A549 (cell line): ENCODE results near the gene AKT1S1. TPM values are rescaled to one million over a fixed set of nuclear protein-coding genes. Genes with fewer than 3 reads are reported as not detected.
A peak's percentile ranks its signal among the peaks of the same experiment; 100 is the strongest.

Experiments
- ATAC-seq, 2 experiments: fragments of 200-7000 bp in 1 of 2; fragments of >200 bp in 1 of 2; cut with Nextera tagmentation in 1 of 2; cut with Tn5 transposase in 1 of 2; 3 replicates each; pipeline versions ENCODE4 v1.8.0 to v1.9.1; 2018 to 2020; ENCODE audit warnings: mild to moderate bottlenecking in 1 of 2, moderate library complexity in 1 of 2
- CTCF ChIA-PET: fragments of 300-600 bp; sonication (Branson Sonifier 250); formaldehyde crosslinking; extraction: SDS; loops from one replicate; lab custom pipeline; 2021; ENCODE audit warnings: antibody characterized with exemption, inconsistent platforms; lab: Yijun Ruan, JAX
- POLR2A ChIA-PET: fragments of 350-600 bp; formaldehyde crosslinking; extraction: SDS; loops from one replicate; lab custom pipeline; 2021; ENCODE audit warnings: antibody characterized with exemption, inconsistent platforms; lab: Yijun Ruan, JAX
- DNase-seq, 2 experiments: peaks; one replicate each; pipeline versions ENCODE4 v3.0.0 to v3.0.0-alpha.2; 2011 to 2016; ENCODE audit warnings: low read depth in 1 of 2, low spot score in 1 of 2
- FAIRE-seq: peaks from 2 replicates; lab custom pipeline; 2011; peaks lifted over from hg19 to GRCh38; lab: Jason Lieb, UNC
- H3K27ac ChIP-seq, 2 experiments: fragments of >200 bp; sonication (Bioruptor Twin); formaldehyde crosslinking; 3 replicates each; pipeline ENCODE4 v1.5.1; 2016 to 2017
- H3K4me1 ChIP-seq: fragments of >200 bp; sonication (Bioruptor Twin); formaldehyde crosslinking; 3 replicates; pipeline ENCODE4 v1.6.1; 2016
- H3K4me2 ChIP-seq: fragments of >200 bp; sonication (Bioruptor Twin); formaldehyde crosslinking; 3 replicates; pipeline ENCODE4 v1.6.1; 2016
- H3K4me3 ChIP-seq: fragments of >200 bp; sonication (Bioruptor Twin); formaldehyde crosslinking; 3 replicates; pipeline ENCODE4 v1.5.1; 2016
- H3K9me3 ChIP-seq: fragments of >200 bp; sonication (Bioruptor Twin); formaldehyde crosslinking; 3 replicates; pipeline ENCODE4 v1.6.1; 2016
- CHD2 ChIP-seq: fragments of 150-350 bp; IDR thresholded peaks from 2 replicates; pipeline ENCODE4 v1.6.1; 2014; ENCODE audit warnings: low read length; ENCODE audit not compliant: partially characterized antibody
- CHD4 ChIP-seq: fragments of 200-600 bp; sonication (generic); IDR thresholded peaks from 2 replicates; pipeline ENCODE4 v1.6.1; 2016; ENCODE audit warnings: antibody characterized with exemption, mild to moderate bottlenecking, borderline replicate concordance
- EP300 ChIP-seq, 2 experiments: fragments of >200 bp; sonication (Bioruptor Twin); formaldehyde crosslinking; IDR thresholded peaks; 2 replicates in 1 of 2; 3 replicates in 1 of 2; pipeline ENCODE4 v1.6.1; 2016 to 2017
- FOSL2 ChIP-seq, 2 experiments: fragments of 450-650 bp in 1 of 2; fragments of >200 bp in 1 of 2; sonication (Bioruptor Twin) in 1 of 2; formaldehyde crosslinking; IDR thresholded peaks; 2 replicates each; pipeline versions ENCODE4 v1.5.0 to v1.6.1; 2016 to 2020; ENCODE audit warnings: mild to moderate bottlenecking in 1 of 2, moderate library complexity in 1 of 2
- HDAC2 ChIP-seq: fragments of 200-600 bp; sonication (generic); IDR thresholded peaks from 2 replicates; pipeline ENCODE4 v1.6.1; 2016
- HOXB5 ChIP-seq: fragments of 250-450 bp; sonication (Bioruptor Pico); IDR thresholded peaks from 2 replicates; pipeline ENCODE4 v1.5.0; 2020; ENCODE audit warnings: mild to moderate bottlenecking, moderate library complexity
- JUNB ChIP-seq: fragments of >200 bp; sonication (Bioruptor Twin); formaldehyde crosslinking; IDR thresholded peaks from 2 replicates; pipeline ENCODE4 v1.6.1; 2016
- MYC ChIP-seq: IDR thresholded peaks from 2 replicates; pipeline ENCODE4 v1.6.1; 2012; ENCODE audit warnings: mild to moderate bottlenecking, inconsistent platforms, low read length, improper control_type of control experiment, borderline replicate concordance
- NR3C1 ChIP-seq: fragments of >200 bp; sonication (Bioruptor Twin); formaldehyde crosslinking; IDR thresholded peaks from 3 replicates; pipeline ENCODE4 v1.6.1; 2017
- PHF8 ChIP-seq: fragments of 200-600 bp; sonication (generic); IDR thresholded peaks from 2 replicates; pipeline ENCODE4 v1.6.1; 2016; ENCODE audit warnings: low read depth, mild to moderate bottlenecking, antibody characterized with exemption, moderate library complexity, borderline replicate concordance
- POLR2A ChIP-seq: IDR thresholded peaks from 2 replicates; pipeline ENCODE4 v1.6.1; 2012; ENCODE audit warnings: mild to moderate bottlenecking, low read length
- POLR2AphosphoS2 ChIP-seq: conservative IDR thresholded peaks from 2 replicates; pipeline ENCODE4 v1.6.1; 2012; ENCODE audit warnings: low read length, improper control_type of control experiment, inconsistent platforms
- RARB ChIP-seq: fragments of 250-450 bp; sonication (Bioruptor Pico); IDR thresholded peaks from 2 replicates; pipeline ENCODE4 v1.8.0; 2021; ENCODE audit warnings: mild to moderate bottlenecking, moderate library complexity
- RNF2 ChIP-seq: fragments of 200-600 bp; sonication (generic); IDR thresholded peaks from 2 replicates; pipeline ENCODE4 v1.6.1; 2016; ENCODE audit warnings: low read depth, mild to moderate bottlenecking, antibody characterized with exemption, moderate library complexity, borderline replicate concordance
- TFCP2L1 ChIP-seq: fragments of 250-450 bp; sonication (Bioruptor Pico); IDR thresholded peaks from 2 replicates; pipeline ENCODE4 v1.5.0; 2021; ENCODE audit warnings: mild to moderate bottlenecking
- WGBS: methylation state at CpG from one replicate; pipeline ENCODE4 v1.1.6; 2017; ENCODE audit errors: missing lambda C conversion rate; 5-methylcytosine and 5-hydroxymethylcytosine counted together
- polyA plus RNA-seq, 4 experiments: library from polyadenylated mRNA; depleted of rRNA in 3 of 4; stranded (reverse); fragments of >200 nt; fragmentation: RNase III in 1 of 4; extraction: RNeasy Plus Mini Kit Qiagen cat#74134 plus additional on column Dnase treatment in 1 of 4; gene quantifications; 2 replicates in 3 of 4; 3 replicates in 1 of 4; pipeline ENCODE4 v1.2.3, GENCODE V29; 2011 to 2017
- TF ChIP-seq, protein P1 (sequence below): IDR thresholded peaks from 2 replicates; pipeline ENCODE4 v1.6.1; 2012
- TF ChIP-seq, protein P2 (sequence below): fragments of 450-650 bp; IDR thresholded peaks from 2 replicates; pipeline ENCODE4 v1.6.1; 2014; ENCODE audit warnings: antibody characterized with exemption
- TF ChIP-seq, protein P3 (sequence below): fragments of >200 bp; sonication (Bioruptor Twin); formaldehyde crosslinking; IDR thresholded peaks from 3 replicates; pipeline ENCODE4 v1.6.1; 2016
- TF ChIP-seq, protein P4 (sequence below): IDR thresholded peaks from 2 replicates; pipeline ENCODE4 v1.6.1; 2012; ENCODE audit warnings: low read depth, borderline replicate concordance
- TF ChIP-seq, protein P5 (sequence below): fragments of >200 bp; sonication (Bioruptor Twin); formaldehyde crosslinking; IDR thresholded peaks from 2 replicates; pipeline ENCODE4 v1.6.1; 2016
- TF ChIP-seq, protein P6 (sequence below): fragments of >200 bp; sonication (Bioruptor Twin); formaldehyde crosslinking; IDR thresholded peaks from 3 replicates; pipeline ENCODE4 v1.5.1; 2016
- TF ChIP-seq, protein P7 (sequence below): fragments of 250-450 bp; sonication (Bioruptor Pico); IDR thresholded peaks from 2 replicates; pipeline ENCODE4 v1.5.0; 2021; ENCODE audit warnings: mild to moderate bottlenecking, moderate library complexity, borderline replicate concordance

The AKT1S1 gene
- polyA plus RNA-seq, 2 of the 4 experiments (the other 2 are of a cell fraction) = 39.2 to 75.9 TPM

DNA sequence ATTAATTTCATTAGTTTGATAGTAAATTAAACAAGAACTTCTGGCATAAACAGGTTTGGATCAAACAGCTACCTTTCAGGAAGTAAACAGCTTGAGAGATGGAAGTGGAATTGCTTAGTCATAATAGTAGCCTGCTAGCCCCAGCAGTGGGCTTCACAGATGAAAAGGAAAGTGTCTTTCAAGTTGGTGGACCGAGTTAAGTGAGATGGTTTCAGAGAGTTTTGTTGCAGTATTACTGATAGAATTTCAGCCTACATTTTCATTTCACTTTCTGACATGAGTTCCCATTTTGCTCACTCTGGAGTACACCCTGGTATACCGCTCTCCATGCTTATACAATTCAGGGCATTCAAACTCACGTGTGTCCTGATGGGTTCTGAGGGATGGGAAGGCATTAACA lies 28.2 kb downstream of the AKT1S1 start (continued):
- TF ChIP-seq JUNB (no peak), POLR2AphosphoS2 (no peak), PHF8 (no peak), CHD2 (no peak), HOXB5 (CRISPR knock-in tag) (no peak), EP300 (IDR thresholded peaks at IDR 0.05) (no peak)

DNA sequence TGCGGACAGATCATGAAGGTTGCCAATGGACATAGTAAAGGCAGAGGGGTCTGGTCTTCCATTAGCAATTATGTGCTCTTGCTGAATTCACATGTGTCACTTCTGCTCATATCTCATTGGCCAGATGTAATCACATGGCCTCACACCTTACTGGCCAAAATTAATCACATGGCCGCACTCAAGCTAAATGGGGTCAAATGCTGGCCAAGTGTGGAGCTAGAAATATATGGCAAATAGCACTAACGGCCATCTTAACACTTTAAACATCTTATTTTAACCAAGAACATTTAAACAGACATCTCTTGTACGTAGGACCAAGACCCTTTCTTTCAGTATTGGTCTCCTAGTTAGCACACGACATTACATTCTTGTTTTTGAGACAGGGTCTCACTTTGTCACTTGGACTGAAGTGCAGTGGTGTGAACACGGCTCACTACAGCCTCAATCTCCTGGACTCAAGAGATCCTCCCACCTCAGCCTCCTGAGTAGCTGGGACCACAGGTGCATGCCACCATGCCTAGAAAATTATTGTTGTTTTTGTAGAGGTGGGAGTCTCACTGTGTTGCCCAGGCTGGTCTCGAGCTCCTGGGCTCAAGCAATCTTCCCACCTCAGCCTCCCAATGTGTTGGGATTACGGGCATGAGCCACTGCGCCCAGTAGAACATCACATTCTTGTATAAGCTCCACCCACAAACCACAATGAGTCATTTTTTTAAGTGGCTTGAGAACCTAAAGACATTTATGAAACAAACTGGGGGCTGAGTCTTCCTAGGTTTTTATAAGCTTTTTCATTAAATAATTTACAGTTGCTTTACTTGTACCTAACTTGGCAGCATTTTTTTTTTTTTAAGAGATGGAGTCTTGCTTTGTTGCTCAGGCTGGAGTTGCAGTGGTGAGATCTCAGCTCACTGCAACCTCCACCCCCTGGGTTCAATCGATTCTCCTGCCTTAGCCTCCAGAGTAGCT lies 29.1 kb downstream of the AKT1S1 start:
- 83% methylated on average over 10 of the region's 10 CpGs for WGBS
- H3K27ac ChIP-seq = no peak overlapping the region
- FAIRE-seq (no peak), DNase-seq (no peak), ATAC-seq (no peak)
- ChIA-PET CTCF (interaction anchor here (0.6 to 1.3 kb wide), 3 partner anchors 15 to 120 kb away, joined by 3 to 7 read pairs (median 3); no protein-coding TSS in a partner anchor), POLR2A (interaction anchor here (0.6 to 1.7 kb wide), 2 partner anchors 21 to 1229 kb away, joined by 4 to 6 read pairs; partner anchors contain the start of gene RPL18)
- TF ChIP-seq MYC (no peak), FOSL2 (IDR thresholded peaks at IDR 0.05) (no peak), FOSL2 (CRISPR knock-in tag; IDR thresholded peaks at IDR 0.05) (0 out of 2 replicates have a peak, but pooled peaks have one; percentile 5)
- TF ChIP-seq, protein P1, sequence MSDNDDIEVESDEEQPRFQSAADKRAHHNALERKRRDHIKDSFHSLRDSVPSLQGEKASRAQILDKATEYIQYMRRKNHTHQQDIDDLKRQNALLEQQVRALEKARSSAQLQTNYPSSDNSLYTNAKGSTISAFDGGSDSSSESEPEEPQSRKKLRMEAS = 0 out of 2 replicates have a peak, but pooled peaks have one; percentile 13
- TF ChIP-seq, protein P2, sequence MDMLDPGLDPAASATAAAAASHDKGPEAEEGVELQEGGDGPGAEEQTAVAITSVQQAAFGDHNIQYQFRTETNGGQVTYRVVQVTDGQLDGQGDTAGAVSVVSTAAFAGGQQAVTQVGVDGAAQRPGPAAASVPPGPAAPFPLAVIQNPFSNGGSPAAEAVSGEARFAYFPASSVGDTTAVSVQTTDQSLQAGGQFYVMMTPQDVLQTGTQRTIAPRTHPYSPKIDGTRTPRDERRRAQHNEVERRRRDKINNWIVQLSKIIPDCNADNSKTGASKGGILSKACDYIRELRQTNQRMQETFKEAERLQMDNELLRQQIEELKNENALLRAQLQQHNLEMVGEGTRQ = peak; percentile 84
- no peaks in the 10 kb centered on the region for H3K9me3 ChIP-seq
- H3K4me3 ChIP-seq = no peak overlapping the region
- H3K4me2 ChIP-seq = no peak overlapping the region
- H3K4me1 ChIP-seq = peaks cover 15% of the 10 kb centered on the region

DNA sequence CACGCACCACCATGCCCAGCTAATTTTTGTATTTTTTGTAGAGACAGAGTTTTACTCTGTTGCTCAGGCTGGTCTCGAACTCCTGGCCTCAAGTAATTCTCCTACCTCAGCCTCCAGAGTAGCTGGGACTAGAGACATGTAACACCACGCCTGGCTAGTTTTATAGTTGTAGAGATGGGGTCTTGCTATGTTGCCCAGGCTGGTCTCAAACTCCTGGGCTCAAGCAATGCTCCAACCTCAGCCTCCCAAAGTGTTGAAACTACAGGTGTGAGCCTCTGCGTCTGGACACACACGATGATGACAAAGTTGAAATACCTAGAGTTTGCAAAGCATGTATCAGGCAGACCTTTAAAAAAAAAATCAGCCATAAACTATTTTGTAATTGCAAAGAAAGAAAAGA lies 30.7 kb downstream of the AKT1S1 start:
- Histone ChIP-seq H3K9me3 (no peaks in the 10 kb centered on the region), H3K27ac (no peak overlapping the region), H3K4me3 (no peak overlapping the region), H3K4me1 (peaks cover 4% of the 10 kb centered on the region; the same call in 1 of the 3 replicates), H3K4me2 (no peak overlapping the region)
- FAIRE-seq (no peak), ATAC-seq (no peak), DNase-seq (no peak)
- CTCF ChIA-PET = interaction anchor here (1.1 to 1.7 kb wide), 4 partner anchors 9 to 161 kb away, joined by 3 to 4 read pairs (median 4); no protein-coding TSS in a partner anchor
- POLR2A ChIA-PET = no interaction called here
- WGBS = 66% methylated on average over 5 of the region's 5 CpGs
- TF ChIP-seq RNF2 (no peak), NR3C1 (no peak), POLR2A (no peak), HDAC2 (no peak), CHD4 (no peak)

DNA sequence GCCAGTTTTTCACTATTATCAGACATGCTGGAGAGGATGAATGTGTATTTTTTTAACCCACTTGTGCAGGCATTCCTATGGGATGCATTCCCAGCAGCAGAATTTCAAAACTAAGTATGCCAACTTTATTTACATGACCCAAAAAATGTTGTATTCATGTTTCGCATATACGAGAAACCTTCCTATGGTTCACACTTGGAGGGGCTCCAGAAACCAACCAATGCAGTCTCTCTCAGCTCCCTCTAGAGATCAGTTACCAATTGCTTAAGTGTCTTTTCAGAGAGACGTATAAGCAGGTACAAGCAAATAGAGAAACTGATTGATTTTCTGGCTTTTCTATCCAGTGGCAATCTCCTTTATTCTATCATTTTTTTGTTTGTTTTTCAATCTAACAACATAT lies 31.7 kb downstream of the AKT1S1 start:
- no peak overlapping the region for H3K4me3 ChIP-seq
- CTCF ChIA-PET = interaction anchor here (0.8 to 3.2 kb wide), 5 partner anchors 9 to 164 kb away, joined by 3 to 7 read pairs (median 4); no protein-coding TSS in a partner anchor
- ATAC-seq (no peak), DNase-seq (no peak), FAIRE-seq (no peak)
- WGBS = 73% methylated on average over 3 of the region's 3 CpGs
- H3K9me3 ChIP-seq = no peaks in the 10 kb centered on the region
- H3K4me2 ChIP-seq = no peak overlapping the region
- POLR2A ChIA-PET = no interaction called here
- H3K27ac ChIP-seq = no peak overlapping the region
- peaks cover 4% of the 10 kb centered on the region; the same call in 1 of the 3 replicates for H3K4me1 ChIP-seq
- TF ChIP-seq HDAC2 (no peak), MYC (no peak), CHD2 (no peak), FOSL2 (IDR thresholded peaks at IDR 0.05) (no peak), FOSL2 (CRISPR knock-in tag; IDR thresholded peaks at IDR 0.05) (no peak), RARB (CRISPR knock-in tag) (no peak), RNF2 (no peak), TFCP2L1 (no peak)
- TF ChIP-seq, protein P3, sequence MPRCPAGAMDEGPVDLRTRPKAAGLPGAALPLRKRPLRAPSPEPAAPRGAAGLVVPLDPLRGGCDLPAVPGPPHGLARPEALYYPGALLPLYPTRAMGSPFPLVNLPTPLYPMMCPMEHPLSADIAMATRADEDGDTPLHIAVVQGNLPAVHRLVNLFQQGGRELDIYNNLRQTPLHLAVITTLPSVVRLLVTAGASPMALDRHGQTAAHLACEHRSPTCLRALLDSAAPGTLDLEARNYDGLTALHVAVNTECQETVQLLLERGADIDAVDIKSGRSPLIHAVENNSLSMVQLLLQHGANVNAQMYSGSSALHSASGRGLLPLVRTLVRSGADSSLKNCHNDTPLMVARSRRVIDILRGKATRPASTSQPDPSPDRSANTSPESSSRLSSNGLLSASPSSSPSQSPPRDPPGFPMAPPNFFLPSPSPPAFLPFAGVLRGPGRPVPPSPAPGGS = no peak
- TF ChIP-seq, protein P4, sequence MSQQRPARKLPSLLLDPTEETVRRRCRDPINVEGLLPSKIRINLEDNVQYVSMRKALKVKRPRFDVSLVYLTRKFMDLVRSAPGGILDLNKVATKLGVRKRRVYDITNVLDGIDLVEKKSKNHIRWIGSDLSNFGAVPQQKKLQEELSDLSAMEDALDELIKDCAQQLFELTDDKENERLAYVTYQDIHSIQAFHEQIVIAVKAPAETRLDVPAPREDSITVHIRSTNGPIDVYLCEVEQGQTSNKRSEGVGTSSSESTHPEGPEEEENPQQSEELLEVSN = no peak
- TF ChIP-seq, protein P5, sequence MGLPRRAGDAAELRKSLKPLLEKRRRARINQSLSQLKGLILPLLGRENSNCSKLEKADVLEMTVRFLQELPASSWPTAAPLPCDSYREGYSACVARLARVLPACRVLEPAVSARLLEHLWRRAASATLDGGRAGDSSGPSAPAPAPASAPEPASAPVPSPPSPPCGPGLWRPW = no peak
- TF ChIP-seq, protein P6, sequence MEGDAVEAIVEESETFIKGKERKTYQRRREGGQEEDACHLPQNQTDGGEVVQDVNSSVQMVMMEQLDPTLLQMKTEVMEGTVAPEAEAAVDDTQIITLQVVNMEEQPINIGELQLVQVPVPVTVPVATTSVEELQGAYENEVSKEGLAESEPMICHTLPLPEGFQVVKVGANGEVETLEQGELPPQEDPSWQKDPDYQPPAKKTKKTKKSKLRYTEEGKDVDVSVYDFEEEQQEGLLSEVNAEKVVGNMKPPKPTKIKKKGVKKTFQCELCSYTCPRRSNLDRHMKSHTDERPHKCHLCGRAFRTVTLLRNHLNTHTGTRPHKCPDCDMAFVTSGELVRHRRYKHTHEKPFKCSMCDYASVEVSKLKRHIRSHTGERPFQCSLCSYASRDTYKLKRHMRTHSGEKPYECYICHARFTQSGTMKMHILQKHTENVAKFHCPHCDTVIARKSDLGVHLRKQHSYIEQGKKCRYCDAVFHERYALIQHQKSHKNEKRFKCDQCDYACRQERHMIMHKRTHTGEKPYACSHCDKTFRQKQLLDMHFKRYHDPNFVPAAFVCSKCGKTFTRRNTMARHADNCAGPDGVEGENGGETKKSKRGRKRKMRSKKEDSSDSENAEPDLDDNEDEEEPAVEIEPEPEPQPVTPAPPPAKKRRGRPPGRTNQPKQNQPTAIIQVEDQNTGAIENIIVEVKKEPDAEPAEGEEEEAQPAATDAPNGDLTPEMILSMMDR = no peak
- TF ChIP-seq, protein P7, sequence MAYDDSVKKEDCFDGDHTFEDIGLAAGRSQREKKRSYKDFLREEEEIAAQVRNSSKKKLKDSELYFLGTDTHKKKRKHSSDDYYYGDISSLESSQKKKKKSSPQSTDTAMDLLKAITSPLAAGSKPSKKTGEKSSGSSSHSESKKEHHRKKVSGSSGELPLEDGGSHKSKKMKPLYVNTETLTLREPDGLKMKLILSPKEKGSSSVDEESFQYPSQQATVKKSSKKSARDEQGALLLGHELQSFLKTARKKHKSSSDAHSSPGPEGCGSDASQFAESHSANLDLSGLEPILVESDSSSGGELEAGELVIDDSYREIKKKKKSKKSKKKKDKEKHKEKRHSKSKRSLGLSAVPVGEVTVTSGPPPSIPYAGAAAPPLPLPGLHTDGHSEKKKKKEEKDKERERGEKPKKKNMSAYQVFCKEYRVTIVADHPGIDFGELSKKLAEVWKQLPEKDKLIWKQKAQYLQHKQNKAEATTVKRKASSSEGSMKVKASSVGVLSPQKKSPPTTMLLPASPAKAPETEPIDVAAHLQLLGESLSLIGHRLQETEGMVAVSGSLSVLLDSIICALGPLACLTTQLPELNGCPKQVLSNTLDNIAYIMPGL (CRISPR knock-in tag) = no peak
